ENCODE results near the gene KIF1B.
"Not testable (repeated sequence)": the region's sequence is repeated elsewhere in the genome, so short reads cannot be mapped to it uniquely, and the experiment has no call there.

KIF1B gene

DNA sequence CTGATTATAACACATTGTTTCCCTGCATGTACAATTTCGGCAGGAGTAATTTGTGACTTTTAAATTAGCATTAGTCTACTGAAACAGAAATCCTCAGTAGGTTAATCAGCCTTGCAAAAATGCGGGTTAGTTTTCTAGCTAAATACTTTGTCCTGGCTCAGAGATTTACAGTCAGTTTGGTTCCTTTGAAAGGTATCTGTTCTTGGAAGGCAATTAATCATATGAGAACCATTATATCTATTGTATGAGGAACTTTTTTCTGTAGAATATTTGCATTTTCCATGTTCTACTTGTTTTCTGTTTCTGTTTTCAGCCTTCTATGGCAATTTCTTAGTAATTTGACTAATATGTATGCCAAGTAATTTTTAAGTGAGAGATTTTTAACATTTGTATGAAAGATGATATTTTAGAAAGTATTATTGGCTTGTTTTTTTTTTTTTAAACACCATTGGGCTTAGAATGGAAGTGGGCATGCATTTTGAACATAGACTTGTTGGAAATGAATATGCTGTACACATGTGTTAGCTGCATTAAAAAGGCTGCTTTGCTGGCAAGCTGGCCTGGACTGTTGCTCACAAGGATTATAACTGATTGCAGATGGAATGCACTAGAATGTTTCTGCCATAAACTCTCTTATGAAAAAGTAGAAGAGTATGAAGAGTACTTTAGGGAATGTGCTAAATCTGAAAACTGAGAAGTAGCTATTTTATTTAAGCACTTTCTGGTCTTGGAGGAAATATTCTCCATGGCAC, 26.2 kb downstream of the KIF1B start:
- no peak for DNase-seq (ENCODE audit: low read depth)

DNA sequence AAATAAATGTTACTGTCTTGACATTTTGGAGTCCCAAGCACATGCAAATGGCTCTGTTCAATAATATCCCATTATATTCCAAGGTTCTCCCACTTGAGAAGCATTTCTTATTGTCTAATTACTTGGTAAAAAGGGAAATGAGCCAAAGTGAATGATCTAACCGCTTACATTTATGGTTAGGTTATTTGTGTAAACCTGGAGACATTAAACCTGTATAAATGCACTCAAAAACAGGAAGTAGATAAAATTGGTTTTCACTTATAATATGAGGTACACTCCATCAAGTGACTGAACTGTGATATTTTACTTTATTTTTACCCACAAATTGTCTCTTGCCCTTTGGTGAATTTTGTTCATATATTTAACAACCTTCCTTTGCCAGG, 26.8 kb downstream of the KIF1B start:
- no peak for DNase-seq (ENCODE audit: low read depth)

DNA sequence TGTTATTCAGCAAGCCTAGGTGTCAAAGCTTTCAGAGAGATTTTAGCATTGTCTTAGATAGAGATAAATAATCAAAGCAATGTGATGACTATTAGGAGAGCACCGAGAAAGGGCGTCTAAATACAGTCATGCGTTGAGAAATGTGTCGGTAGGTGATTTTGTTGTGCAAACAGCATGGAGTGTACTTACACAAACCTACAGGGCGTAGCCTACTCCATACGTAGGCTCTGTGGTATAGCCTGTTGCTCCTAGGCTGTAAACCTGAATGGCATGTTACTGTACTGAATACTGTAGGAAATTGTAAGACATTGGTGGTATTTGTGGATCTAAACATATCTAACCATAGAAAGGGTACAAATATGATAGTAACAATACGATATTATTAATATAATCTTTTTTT, 31.8 kb downstream of the KIF1B start:
- no peak for DNase-seq (ENCODE audit: low read depth)

DNA sequence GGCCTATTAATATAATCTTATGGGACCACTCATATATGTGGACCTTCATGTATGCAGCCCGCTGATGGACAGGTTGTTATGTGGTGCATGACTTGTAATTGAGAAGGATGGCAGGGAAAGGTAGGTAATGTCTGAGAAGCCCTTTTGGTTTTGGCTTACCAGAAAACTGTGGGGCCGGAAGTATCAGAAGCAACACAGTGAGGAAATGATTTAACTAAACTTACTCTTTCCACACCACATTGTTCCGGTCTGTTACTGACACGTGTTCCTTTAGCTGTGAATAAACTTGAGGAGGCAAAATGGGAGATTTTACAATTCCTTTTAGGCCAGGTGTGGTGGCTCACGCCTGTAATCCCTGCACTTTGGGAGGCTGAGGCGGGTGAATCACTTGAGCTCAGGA, 32.4 kb downstream of the KIF1B start:
- DNase-seq (ENCODE audit: low read depth): no peak

DNA sequence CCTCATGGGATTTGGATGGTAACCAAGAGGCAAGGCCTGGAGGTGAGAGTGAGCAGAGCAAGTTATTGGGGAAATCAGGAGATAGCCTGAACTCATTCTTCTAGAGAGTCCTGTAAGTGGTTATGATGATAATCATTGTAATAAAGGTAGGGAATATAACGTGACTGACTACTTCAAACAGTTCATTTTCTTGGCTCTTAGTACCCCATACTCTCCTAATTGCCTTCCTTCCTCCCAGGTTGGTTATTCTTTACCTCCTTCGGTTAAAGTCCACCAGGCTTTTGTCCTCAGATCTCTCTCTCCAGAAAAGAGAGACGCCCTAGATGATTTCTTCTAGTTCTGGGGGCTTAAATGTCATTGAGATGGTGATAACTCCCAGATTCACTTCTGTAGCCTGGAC, 35.3 kb downstream of the KIF1B start:
- DNase-seq (ENCODE audit: low read depth): no peak

DNA sequence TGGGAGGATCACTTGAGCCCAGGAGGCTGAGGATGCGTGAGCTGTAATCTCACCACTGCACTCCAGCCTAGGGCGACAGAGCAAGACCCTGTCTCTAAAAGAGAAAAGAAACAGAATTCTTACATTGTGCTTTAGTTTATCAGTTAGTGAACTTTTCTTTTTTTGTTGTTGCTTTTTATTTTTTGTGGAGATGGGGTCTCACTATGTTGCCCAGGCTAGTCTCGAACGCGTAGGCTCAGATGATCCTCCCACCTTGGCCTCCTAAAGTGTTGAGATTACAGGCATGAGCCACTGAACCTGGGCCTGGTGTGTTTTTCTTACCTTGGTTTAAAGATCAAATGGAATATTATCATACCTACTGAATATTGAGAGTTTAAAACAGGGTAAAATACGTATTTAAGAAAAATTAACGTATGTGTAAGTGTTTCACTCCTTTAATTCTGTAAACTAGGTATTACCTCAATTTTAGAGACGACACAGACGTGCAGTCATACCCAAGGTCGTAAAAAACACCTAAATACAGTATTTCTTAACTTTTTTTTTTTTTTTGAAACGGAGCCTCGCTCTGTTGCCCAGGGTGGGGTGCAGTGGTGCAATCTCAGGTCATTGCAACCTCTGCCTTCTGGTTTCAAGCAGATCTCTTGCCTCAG, 39.6 kb downstream of the KIF1B start:
- DNase-seq (ENCODE audit: low read depth): no peak

DNA sequence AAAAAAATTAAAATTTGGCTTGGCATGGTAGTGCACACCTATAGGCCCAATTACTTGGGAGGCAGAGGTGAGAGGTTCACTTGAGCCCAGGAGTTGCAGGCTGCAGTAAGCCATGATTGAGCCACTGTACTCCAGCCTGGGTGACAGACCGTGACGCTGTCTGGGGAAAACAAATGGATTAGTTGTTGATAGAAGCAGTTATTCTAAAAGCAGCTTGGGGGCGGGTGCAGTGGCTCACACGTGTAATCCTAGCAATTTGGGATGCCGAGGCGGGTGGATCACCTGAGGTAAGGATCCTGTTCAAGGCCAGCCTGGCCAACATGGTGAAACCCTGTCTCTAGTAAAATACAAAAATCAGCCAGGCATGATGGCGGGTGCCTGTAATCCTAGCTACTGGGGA, 40.3 kb downstream of the KIF1B start:
- no peak for DNase-seq (ENCODE audit: low read depth)

DNA sequence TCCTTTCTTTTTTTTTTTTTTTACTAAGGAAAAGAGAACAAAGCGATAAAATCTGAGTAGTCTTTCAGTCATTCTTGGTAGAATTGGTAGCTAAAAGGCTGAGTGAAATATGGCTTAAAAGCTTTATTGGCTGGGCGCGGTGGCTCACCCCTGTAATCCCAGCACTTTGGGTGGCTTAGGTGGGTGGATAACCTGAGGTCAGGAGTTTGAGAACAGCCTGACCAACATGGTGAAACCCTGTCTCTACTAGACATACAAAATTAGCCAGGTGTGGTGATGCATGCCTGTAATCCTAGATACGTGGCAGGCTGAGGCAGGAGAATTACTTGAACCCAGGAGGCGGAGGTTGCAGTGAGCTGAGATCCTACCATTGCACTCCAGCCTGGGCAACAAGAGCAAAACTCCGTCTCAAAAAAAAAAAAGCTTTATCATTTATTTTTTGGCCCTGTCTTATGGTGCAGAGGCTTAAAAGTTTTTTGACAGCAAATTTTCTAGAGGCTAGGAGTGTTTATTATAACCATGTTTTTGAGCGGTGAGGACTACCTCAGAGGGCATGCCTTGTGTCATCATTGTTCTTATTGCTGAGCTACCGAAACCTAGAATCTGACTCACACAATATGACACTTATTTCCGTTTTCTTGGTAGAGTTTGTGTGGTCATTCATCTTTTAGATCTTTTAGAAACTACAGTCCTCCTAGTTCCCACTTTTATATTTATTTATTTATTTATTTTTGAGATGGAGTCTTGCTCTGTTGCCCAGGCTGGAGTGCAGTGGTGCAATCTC, 41.1 kb downstream of the KIF1B start:
- not testable (repeated sequence) for DNase-seq (ENCODE audit: low read depth)

DNA sequence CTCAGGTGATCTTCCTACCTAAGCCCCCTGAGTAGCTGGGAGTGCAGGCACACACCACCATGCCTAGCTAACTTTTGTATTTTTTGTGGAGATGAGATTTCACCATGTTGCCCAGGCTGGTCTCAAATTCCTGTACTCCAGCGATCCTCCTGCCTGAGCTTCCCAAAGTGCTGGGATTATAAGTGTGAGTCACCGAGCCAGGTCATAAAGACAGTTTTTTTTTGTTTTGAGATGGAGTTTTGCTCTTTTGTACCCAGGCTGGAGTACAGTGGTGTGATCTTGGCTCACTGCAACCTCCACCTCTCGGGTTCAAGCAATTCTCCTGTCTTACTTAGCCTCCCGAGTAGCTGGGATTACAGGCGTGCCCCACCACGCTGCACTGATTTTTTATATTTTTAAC, 42.1 kb downstream of the KIF1B start:
- no peak for DNase-seq (ENCODE audit: low read depth)

DNA sequence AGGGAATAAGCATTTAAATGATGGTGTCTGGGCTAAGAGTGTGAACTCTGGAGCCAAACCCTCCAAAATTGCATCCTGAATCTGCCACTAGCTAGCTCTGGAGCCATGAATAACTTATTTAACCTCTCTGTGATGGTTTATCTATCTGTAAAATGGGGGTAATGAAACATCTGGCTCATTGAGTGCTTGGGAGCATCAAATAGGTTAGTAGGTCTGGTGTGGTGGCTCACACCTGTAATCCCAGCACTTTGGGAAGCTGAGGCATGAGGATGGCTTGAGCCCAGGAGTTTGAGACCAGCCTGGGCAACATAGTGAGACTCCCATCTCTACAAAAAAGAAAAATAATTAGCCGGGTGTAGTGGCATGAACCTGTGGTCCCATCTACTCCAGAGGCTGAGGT, 42.8 kb downstream of the KIF1B start:
- no peak for DNase-seq (ENCODE audit: low read depth)

DNA sequence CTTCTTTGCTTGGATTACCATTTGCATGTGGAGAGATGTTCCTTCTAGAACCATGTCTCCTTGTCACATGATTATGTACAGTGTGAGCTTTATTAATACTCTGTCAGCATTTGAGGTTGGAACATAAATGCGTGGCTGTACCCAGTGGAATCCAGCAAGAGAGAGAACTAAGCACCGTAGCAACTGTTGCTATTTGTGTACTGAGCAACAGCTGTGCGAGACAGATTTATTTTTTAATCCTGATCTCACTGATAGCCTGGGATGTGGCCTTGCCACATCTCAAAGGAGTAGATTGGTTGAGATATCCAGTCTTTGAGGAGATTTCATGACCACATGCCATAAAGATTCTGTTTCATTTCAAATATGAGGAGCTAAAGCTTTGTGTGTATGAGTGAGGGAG, 43.4 kb downstream of the KIF1B start:
- DNase-seq (ENCODE audit: low read depth): no peak

DNA sequence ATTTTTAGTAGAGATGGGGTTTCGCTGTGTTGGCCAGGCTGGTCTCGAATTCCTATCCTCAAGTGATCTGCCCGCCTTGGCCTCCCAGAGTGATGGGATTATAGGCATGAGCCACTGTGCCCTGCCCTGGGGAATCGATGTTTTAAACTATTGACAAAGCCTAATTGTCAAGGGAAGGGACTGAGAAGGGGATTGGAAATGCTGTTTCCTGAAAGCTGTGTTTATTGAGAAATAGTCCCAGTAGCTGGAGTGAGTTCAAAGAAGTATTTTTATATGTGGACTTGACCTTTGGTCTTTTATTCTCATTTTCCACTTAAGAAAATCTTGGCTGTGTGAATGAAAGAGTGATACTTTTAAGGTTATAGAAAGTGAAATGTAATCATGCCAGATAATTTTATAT, 47.5 kb downstream of the KIF1B start:
- DNase-seq (ENCODE audit: low read depth): no peak

DNA sequence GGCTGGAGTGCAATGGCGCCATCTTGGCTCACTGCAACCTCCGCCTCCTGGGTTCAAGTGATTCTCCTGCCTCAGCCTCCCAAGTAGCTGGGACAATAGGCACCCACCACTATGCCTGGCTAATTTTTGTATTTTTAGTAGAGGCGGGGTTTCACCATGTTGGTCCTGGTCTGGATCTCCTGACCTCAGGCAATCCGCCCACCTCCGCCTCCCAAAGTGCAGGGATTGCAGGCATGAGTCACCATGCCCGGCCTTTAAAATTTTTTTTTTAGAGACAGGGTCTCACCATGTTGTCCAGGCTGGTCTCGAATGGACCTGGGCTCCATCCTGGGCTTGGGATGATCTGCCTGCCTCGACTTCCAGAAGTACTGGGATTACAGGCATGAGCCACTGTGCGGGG, 49.2 kb downstream of the KIF1B start:
- not testable (repeated sequence) for DNase-seq (ENCODE audit: low read depth)

DNA sequence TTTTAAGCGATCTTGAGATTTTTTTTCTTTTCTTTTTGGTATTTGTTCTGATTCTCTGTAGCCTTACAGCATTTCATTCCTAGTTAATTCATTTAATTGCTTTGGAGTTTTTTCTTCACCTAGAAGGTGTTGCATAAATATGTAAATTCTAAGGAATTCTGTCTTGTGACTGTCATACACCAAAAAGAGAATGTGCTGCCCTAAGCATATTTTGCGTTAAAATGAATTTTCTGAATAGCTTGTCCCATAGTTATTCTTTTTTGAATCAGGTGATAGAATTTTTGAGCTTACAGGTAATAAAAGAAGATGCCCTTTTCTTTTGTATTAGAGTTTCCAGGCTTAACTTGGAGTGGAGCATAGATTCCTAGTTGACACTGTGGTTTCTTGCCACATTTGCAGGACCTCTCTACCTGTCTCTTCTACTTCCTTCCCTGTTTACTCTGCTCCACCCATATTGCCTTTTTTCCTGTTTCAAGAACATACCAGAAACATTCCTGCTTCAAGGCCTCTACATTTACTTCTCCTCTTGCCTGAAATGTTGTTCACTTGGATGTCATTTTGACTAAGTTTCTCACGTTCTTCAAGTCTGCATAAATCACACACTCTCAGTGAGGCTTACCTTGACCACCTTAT, 53.2 kb downstream of the KIF1B start:
- no peak for DNase-seq (ENCODE audit: low read depth)

DNA sequence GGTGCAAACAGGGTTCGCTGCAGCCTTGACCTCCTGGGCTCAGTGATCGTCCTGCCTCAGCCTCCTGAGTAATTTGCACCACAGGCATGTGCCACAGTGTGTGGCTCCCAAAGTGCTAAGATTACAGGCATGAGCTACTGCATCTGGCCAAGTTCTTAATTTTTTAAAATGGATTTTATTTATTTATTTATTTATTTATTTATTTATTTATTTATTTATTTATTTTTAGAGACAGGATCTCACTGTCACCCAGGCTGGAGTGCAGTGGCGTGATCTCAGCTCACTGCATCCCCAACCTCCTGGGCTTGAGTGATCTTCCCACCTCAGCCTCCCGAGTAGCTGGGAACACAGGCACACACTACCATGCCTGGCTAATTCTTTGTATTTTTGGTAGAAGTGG, 54.7 kb downstream of the KIF1B start:
- no peak for DNase-seq (ENCODE audit: low read depth)

DNA sequence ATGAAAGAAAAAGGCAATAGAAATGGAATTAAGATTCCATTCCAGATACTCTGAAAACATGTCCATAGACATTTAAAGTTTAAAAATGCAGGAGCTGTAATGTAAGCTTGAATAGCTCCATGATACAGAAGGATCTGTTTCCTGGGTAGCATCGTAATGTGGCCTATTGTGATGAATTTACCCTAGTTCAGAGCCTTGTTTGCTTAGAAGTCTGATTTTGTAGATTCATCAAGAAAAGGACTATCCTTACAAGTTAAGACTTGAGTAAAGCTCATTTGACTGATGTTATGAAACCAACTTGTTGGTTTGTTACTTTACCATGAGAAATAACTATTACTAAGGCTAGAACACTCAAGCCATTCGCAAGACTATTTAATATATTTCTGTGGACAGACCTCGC, 55.5 kb downstream of the KIF1B start:
- no peak for DNase-seq (ENCODE audit: low read depth)

DNA sequence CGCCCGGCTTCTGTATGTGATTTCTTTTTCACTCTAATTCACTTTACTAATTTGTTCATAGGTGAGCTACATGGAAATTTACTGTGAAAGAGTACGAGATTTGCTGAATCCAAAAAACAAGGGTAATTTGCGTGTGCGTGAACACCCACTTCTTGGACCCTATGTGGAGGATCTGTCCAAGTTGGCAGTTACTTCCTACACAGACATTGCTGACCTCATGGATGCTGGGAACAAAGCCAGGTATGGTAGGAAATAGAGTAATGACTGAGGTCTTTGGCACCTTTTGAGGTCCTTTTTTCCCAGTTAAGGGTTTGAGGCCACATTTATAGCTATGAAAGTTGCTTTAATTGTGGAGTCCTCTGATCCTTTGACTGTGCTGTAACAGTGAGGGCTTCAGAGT, 56.9 kb downstream of the KIF1B start:
- DNase-seq (ENCODE audit: low read depth): no peak

DNA sequence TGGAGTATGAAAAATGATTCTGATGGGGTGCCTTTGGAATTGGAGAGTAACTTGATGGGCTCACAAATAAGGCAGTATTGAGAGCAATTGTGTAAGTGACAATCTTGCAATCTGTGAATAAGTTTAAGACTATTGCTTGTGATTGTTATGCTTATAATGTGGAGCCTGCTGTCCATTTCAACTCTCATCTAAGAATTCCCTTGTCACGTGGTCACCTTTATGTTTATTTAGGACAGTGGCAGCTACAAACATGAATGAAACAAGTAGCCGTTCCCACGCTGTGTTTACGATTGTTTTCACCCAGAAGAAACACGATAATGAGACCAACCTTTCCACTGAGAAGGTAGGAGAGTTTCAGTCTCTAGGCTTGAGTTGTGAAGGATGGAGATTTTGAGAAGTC, 57.6 kb downstream of the KIF1B start:
- no peak for DNase-seq (ENCODE audit: low read depth)

DNA sequence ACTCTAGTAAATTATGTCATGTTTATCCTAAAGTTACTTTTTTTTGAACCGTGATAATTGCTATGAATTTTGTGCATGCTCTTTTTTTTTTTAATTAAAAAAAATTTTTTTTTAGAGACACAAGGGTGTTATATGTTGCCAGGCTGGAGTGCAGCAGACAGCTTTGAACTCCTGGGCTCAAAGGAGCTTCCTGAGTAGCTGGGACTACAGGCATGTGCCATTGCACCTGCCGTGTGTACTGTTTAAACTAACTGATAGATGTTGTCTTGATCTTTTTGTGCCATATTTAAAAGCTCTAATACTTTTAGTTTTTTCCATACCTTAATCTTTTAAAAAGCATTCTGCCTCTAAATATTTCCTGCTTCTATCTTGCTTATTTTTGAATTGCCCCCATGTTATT, 60.7 kb downstream of the KIF1B start:
- no peak for DNase-seq (ENCODE audit: low read depth)

DNA sequence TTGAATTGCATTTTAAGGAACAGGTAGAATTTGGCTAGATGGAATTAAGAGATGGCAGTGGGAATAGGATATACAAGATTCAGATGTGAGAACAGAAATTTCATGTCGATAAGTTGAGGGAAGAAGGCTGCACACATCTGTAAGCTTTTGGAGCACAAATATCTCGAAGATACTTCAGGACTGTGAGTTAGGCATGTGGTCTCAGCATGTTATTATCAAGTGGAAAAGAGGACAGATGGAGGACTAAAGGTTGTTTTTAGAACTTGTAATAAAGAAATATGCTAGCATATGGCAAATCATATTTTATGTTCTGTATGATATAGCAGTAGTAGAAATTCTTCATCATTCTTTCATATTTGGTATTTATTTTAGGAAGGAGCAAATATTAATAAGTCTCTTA, 61.5 kb downstream of the KIF1B start:
- DNase-seq (ENCODE audit: low read depth): no peak

DNA sequence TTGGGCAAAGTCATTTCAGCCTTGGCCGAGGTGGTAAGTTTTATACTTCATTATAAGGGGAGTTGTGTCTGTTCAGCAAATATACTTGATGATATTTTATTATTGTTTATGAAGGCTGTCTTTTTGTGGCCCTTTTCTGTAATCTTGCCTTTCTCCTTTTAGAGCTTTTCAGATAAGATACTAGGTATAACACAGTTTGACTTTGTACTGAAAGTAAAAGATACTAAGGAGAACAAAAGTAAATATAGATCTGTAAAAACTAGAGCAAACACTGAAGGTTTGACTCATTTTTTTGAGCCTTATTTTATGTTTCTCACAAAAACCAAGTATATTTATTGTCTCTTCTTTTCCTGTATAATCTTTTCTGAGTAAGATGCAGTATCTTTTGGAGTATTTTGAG, 61.9 kb downstream of the KIF1B start:
- DNase-seq (ENCODE audit: low read depth): no peak

DNA sequence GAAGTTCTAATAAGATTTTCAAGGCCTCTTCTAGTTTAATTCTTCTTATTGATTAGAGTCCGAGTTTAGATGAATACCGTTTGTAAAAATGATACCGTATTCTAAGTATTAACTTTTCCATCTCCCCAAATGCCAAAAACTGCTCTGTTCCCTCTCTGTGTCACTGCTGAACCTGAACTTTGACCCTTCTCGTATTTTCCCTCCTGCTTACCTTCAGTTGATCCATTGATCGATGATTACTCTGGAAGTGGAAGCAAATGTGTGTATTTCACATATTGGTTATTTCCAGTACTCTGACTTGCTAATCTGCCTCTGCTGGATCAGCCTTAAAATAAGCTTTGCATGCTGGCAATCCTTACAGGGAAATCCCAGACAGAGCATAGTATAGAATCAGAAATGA, 68.5 kb downstream of the KIF1B start:
- DNase-seq (ENCODE audit: low read depth): no peak
